ENCODE data around the gene MMP20.

The MMP20 gene

GRCh38 chr11:102580185-102580951 is 44.8 kb downstream of the MMP20 start:
- no peak overlapping the region for H3K27ac ChIP-seq
- no peak for TF ChIP-seq CTCF (conservative IDR thresholded peaks at IDR 0.05)

GRCh38 chr11:102577723-102578122 is 47.4 kb downstream of the MMP20 start:
- peak overlapping the region; percentile 47; the same call in 1 of the 2 replicates for H3K27ac ChIP-seq
- TF ChIP-seq CTCF (conservative IDR thresholded peaks at IDR 0.05), result no peak

- no peak for TF ChIP-seq CTCF (conservative IDR thresholded peaks at IDR 0.05)
- peak overlapping the region; percentile 47 for H3K27ac ChIP-seq
These were observed 48.0 kb downstream of the MMP20 start for GRCh38 chr11:102577182-102577581.

- TF ChIP-seq CTCF (conservative IDR thresholded peaks at IDR 0.05), result no peak
- peak overlapping the region; percentile 47 for H3K27ac ChIP-seq
These were observed 48.8 kb downstream of the MMP20 start for GRCh38 chr11:102576350-102576749.

- H3K27ac ChIP-seq, result no peak overlapping the region
These were observed 50.1 kb downstream of the MMP20 start for GRCh38 chr11:102575012-102575411.

GRCh38 chr11:102573851-102574250 is 51.3 kb downstream of the MMP20 start:
- TF ChIP-seq CTCF (conservative IDR thresholded peaks at IDR 0.05), result no peak
- H3K27ac ChIP-seq, result no peak overlapping the region

More at GRCh38 chr11:102575012-102575411, 50.1 kb downstream of the MMP20 start:
- TF ChIP-seq CTCF (conservative IDR thresholded peaks at IDR 0.05), result no peak

- H3K27ac ChIP-seq, result no peak overlapping the region
- no peak for TF ChIP-seq CTCF (conservative IDR thresholded peaks at IDR 0.05)
These were observed 52.4 kb downstream of the MMP20 start for GRCh38 chr11:102572554-102573220.

Measured in VCaP (cell line).